ENCODE data around the gene MDM4. TPM values are rescaled to one million over a fixed set of nuclear protein-coding genes. Genes with fewer than 3 reads are reported as not detected.
"Not testable (repeated sequence)": the region's sequence is repeated elsewhere in the genome, so short reads cannot be mapped to it uniquely, and the experiment has no call there.

MDM4 gene
- total RNA-seq, 2 donors from 2014 or later, result 72.9 to 125 TPM

- H3K27ac ChIP-seq, result no peak overlapping the region
- intact Hi-C loops (cut with DNase I), result no loop called here
- no peak overlapping the region for H3K4me3 ChIP-seq
- no peak for ATAC-seq
- 86 to 90% methylated on average over 5 of the region's 5 CpGs for WGBS, 2 donors
- no peaks in the 10 kb centered on the region for H3K36me3 ChIP-seq (replicated peaks in 1 of 2; ENCODE audit: insufficient read depth in 1 of 2, low read depth in 2 of 2)
- peaks cover 17% of the 10 kb centered on the region for H3K4me1 ChIP-seq
- no peak for DNase-seq
- TF ChIP-seq POLR2A (IDR thresholded peaks at IDR 0.05), result no peak
- TF ChIP-seq, protein P1, sequence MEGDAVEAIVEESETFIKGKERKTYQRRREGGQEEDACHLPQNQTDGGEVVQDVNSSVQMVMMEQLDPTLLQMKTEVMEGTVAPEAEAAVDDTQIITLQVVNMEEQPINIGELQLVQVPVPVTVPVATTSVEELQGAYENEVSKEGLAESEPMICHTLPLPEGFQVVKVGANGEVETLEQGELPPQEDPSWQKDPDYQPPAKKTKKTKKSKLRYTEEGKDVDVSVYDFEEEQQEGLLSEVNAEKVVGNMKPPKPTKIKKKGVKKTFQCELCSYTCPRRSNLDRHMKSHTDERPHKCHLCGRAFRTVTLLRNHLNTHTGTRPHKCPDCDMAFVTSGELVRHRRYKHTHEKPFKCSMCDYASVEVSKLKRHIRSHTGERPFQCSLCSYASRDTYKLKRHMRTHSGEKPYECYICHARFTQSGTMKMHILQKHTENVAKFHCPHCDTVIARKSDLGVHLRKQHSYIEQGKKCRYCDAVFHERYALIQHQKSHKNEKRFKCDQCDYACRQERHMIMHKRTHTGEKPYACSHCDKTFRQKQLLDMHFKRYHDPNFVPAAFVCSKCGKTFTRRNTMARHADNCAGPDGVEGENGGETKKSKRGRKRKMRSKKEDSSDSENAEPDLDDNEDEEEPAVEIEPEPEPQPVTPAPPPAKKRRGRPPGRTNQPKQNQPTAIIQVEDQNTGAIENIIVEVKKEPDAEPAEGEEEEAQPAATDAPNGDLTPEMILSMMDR (IDR thresholded peaks at IDR 0.05), result no peak
- no peaks in the 10 kb centered on the region for H3K27me3 ChIP-seq
- no peaks in the 10 kb centered on the region for H3K9me3 ChIP-seq
Observed at GRCh38 chr1:204569478-204569877, 53.3 kb downstream of the MDM4 start.

DNA sequence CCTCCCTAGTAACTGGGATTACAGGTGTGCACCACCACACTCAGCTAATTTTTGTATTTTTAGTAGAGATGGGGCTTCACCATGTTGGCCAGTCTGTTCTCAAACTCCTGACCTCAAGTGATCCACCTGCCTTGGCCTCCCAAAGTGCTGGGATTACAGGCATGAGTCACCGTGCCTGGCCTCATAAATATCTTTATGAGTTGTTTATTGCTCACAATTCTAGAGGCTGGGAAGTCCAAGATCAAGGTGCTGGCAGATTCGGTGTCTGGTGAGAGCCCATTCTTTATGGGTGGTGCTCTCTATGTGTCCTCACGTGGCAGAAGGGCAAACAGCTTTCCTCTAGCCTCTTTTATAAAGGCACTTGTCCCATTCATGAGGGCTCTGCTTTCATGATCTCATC, 53.8 kb downstream of the MDM4 start:
- DNase-seq; H3K27me3 ChIP-seq; H3K27ac ChIP-seq; H3K4me3 ChIP-seq; H3K9me3 ChIP-seq; ATAC-seq; intact Hi-C loops (cut with DNase I); H3K36me3 ChIP-seq (replicated peaks in 1 of 2; ENCODE audit: insufficient read depth in 1 of 2, low read depth in 2 of 2): not testable (repeated sequence)
- H3K4me1 ChIP-seq, result peaks cover 11% of the 10 kb centered on the region
- whole genome bisulfite sequencing, 2 donors, result 63 to 67% methylated on average over 3 of the region's 3 CpGs

DNA sequence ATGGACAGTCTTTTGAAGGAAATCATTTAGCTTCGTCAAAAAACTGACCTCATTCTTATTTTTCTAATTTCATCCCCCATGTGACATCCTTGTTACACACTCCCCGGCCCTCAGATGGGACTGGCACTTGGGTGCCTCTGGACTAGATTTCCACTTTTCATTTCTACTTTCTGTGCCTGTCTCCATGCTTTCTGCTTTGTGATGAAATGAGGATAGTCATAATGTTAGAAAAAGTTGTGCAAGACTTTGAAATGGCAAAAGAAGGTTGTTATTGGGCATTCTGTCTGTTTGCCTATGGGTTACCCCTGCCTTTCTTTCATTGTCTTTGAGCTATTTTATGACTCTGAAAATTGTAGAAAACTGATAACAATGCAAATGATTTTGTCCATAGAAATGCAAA, 54.9 kb downstream of the MDM4 start:
- TF ChIP-seq POLR2A (IDR thresholded peaks at IDR 0.05), result no peak
- TF ChIP-seq, protein P1 (IDR thresholded peaks at IDR 0.05), result no peak
- H3K27me3 ChIP-seq, result no peaks in the 10 kb centered on the region
- H3K36me3 ChIP-seq (replicated peaks in 1 of 2; ENCODE audit: insufficient read depth in 1 of 2, low read depth in 2 of 2), result no peaks in the 10 kb centered on the region
- intact Hi-C loops (cut with DNase I), result no loop called here
- DNase-seq (no peak), ATAC-seq (no peak)
- peaks cover under 1% of the 10 kb centered on the region for H3K4me1 ChIP-seq
- no peaks in the 10 kb centered on the region for H3K9me3 ChIP-seq
- H3K27ac ChIP-seq, result no peak overlapping the region
- 83 to 98% methylated on average over 2 of the region's 2 CpGs for WGBS, 2 donors
- H3K4me3 ChIP-seq, result no peak overlapping the region

DNA sequence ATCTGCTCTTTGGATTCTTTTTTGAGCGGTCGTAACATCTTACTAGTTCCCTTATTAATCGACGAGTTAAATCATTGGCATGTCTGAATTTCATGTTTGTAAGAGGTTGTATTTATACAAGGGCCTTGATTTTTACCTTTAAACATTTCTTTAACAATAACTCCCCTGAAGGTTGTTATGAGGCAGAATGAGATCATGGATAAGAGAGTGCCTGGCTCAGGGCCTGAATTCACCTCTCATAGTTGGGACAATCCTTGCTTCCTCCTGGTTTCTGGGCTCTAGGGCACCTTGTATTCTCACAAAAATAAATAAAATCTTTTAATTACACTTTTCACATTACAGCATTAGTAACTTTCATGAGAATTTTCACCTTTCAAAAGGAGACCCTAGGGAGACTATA, 55.4 kb downstream of the MDM4 start:
- Histone ChIP-seq H3K36me3 (replicated peaks in 1 of 2; ENCODE audit: insufficient read depth in 1 of 2, low read depth in 2 of 2) (no peaks in the 10 kb centered on the region), H3K27ac (no peak overlapping the region), H3K4me1 (no peaks in the 10 kb centered on the region), H3K9me3 (no peaks in the 10 kb centered on the region), H3K27me3 (no peaks in the 10 kb centered on the region), H3K4me3 (no peak overlapping the region)
- no peak for ATAC-seq
- intact Hi-C loops (cut with DNase I), result no loop called here
- TF ChIP-seq, protein P1 (IDR thresholded peaks at IDR 0.05), result no peak
- no peak for TF ChIP-seq POLR2A (IDR thresholded peaks at IDR 0.05)
- DNase-seq, result no peak
- 69 to 81% methylated on average over 4 of the region's 4 CpGs for WGBS, 2 donors

- H3K36me3 ChIP-seq (replicated peaks in 1 of 2; ENCODE audit: insufficient read depth in 1 of 2, low read depth in 2 of 2), result no peaks in the 10 kb centered on the region
- no peak overlapping the region for H3K4me3 ChIP-seq
- no peaks in the 10 kb centered on the region for H3K9me3 ChIP-seq
- TF ChIP-seq POLR2A (IDR thresholded peaks at IDR 0.05), result no peak
- TF ChIP-seq, protein P1 (IDR thresholded peaks at IDR 0.05), result no peak
- H3K4me1 ChIP-seq, result peaks cover 3% of the 10 kb centered on the region
- 74 to 75% methylated on average over 8 of the region's 8 CpGs for WGBS, 2 donors
- no peaks in the 10 kb centered on the region for H3K27me3 ChIP-seq
- intact Hi-C loops (cut with DNase I), result no loop called here
- peak; percentile 27 for ATAC-seq
- no peak for DNase-seq
- no peak overlapping the region for H3K27ac ChIP-seq
Observed at GRCh38 chr1:204572923-204573922, 57.0 kb downstream of the MDM4 start.

Measured in body of pancreas (tissue), 4 donors.